HEK293 (cell line): ENCODE measurements around the gene CRTC2.

ENCODE experiments used
- CTCF ChIA-PET: fragments of 350-600 bp; formaldehyde crosslinking; extraction: SDS; loops from one replicate; lab custom pipeline; 2021; ENCODE audit warnings: antibody characterized with exemption; lab: Yijun Ruan, JAX
- POLR2A ChIA-PET: fragments of 300-600 bp; formaldehyde crosslinking; extraction: SDS; loops from one replicate; lab custom pipeline; 2020; ENCODE audit warnings: antibody characterized with exemption, inconsistent platforms; lab: Yijun Ruan, JAX
- H3K27ac ChIP-seq: fragments of 200-500 bp; sonication (Bioruptor generic); 2 replicates; pipeline ENCODE4 v1.5.1; 2014; ENCODE audit warnings: low read depth, low read length, control low read depth, inconsistent platforms; ENCODE audit errors: extremely low read depth
- H3K36me3 ChIP-seq, 2 experiments: fragments of 200-500 bp in 1 of 2; sonication (Bioruptor generic) in 1 of 2; 1 replicate in 1 of 2; 2 replicates in 1 of 2; pipeline ENCODE4 v1.5.1; 2014 to 2017; ENCODE audit warnings: inconsistent platforms in 2 of 2, low read length in 2 of 2; ENCODE audit not compliant: control insufficient read depth in 2 of 2, insufficient read depth in 1 of 2
- H3K4me1 ChIP-seq: fragments of 200-500 bp; sonication (Bioruptor generic); 2 replicates; pipeline ENCODE4 v1.5.1; 2014; ENCODE audit warnings: mild to moderate bottlenecking, low read length, inconsistent platforms; ENCODE audit not compliant: control insufficient read depth, insufficient read depth
- H3K4me3 ChIP-seq: 2 replicates; pipeline ENCODE4 v1.5.1; 2011; ENCODE audit warnings: low read depth, mild to moderate bottlenecking, control low read depth, low read length, moderate library complexity
- H3K9me3 ChIP-seq: fragments of 200-500 bp; sonication (Bioruptor generic); 2 replicates; pipeline ENCODE4 v1.5.1; 2014; ENCODE audit warnings: low read depth, low read length, inconsistent platforms; ENCODE audit not compliant: control insufficient read depth, insufficient read depth
- FEZF1 ChIP-seq: fragments of 450-650 bp; formaldehyde crosslinking; IDR thresholded peaks from 2 replicates; pipeline ENCODE4 v1.5.1; 2016; ENCODE audit warnings: missing biosample characterization, missing genetic modification characterization
- GLI4 ChIP-seq: fragments of 450-650 bp; formaldehyde crosslinking; IDR thresholded peaks from 2 replicates; pipeline ENCODE4 v1.5.1; 2016; ENCODE audit warnings: missing biosample characterization, missing genetic modification characterization
- KLF7 ChIP-seq: fragments of 450-650 bp; formaldehyde crosslinking; IDR thresholded peaks from 2 replicates; pipeline ENCODE4 v1.5.1; 2016; ENCODE audit warnings: missing biosample characterization, missing genetic modification characterization, borderline replicate concordance
- MZF1 ChIP-seq: fragments of 450-650 bp; formaldehyde crosslinking; IDR thresholded peaks from 2 replicates; pipeline ENCODE4 v1.5.1; 2017; ENCODE audit warnings: missing biosample characterization, missing genetic modification characterization, borderline replicate concordance
- PBX3 ChIP-seq: sonication (generic); formaldehyde crosslinking; IDR thresholded peaks from 2 replicates; pipeline ENCODE4 v1.8.1; 2022; ENCODE audit warnings: mild to moderate bottlenecking, moderate library complexity, missing genetic modification reagents
- REPIN1 ChIP-seq: fragments of 450-650 bp; formaldehyde crosslinking; IDR thresholded peaks from 2 replicates; pipeline ENCODE4 v1.5.1; 2017; ENCODE audit warnings: missing biosample characterization, missing genetic modification characterization, low read depth
- TRIM28 ChIP-seq: IDR thresholded peaks from 2 replicates; pipeline ENCODE4 v1.6.1; 2011; ENCODE audit warnings: low read length, control low read depth, borderline replicate concordance
- ZBTB21 ChIP-seq: fragments of 450-650 bp; formaldehyde crosslinking; IDR thresholded peaks from 2 replicates; pipeline ENCODE4 v1.5.1; 2017; ENCODE audit warnings: missing biosample characterization, missing genetic modification characterization
- ZFP69B ChIP-seq: fragments of 450-650 bp; formaldehyde crosslinking; IDR thresholded peaks from 2 replicates; pipeline ENCODE4 v1.5.1; 2016; ENCODE audit warnings: missing biosample characterization, missing genetic modification characterization
- ZNF10 ChIP-seq: fragments of 450-650 bp; formaldehyde crosslinking; IDR thresholded peaks from 2 replicates; pipeline ENCODE4 v1.5.1; 2017; ENCODE audit warnings: missing biosample characterization, missing genetic modification characterization
- ZNF174 ChIP-seq: fragments of 450-650 bp; formaldehyde crosslinking; IDR thresholded peaks from 2 replicates; pipeline ENCODE4 v1.5.0; 2017; ENCODE audit warnings: missing biosample characterization, mild to moderate bottlenecking, missing genetic modification characterization
- ZNF211 ChIP-seq: fragments of 450-650 bp; formaldehyde crosslinking; IDR thresholded peaks from 2 replicates; pipeline ENCODE4 v1.5.1; 2016; ENCODE audit warnings: low read depth, missing biosample characterization, missing genetic modification characterization
- ZNF248 ChIP-seq: fragments of 450-650 bp; formaldehyde crosslinking; IDR thresholded peaks from 2 replicates; pipeline ENCODE4 v1.5.1; 2017; ENCODE audit warnings: missing biosample characterization, missing genetic modification characterization
- ZNF37A ChIP-seq: fragments of 450-650 bp; IDR thresholded peaks from 2 replicates; pipeline ENCODE4 v1.5.1; 2018; ENCODE audit warnings: missing biosample characterization, missing genetic modification characterization
- ZNF423 ChIP-seq: fragments of 450-650 bp; formaldehyde crosslinking; IDR thresholded peaks from 2 replicates; pipeline ENCODE4 v1.5.1; 2016; ENCODE audit warnings: missing biosample characterization, missing genetic modification characterization
- ZNF48 ChIP-seq: fragments of 450-650 bp; formaldehyde crosslinking; IDR thresholded peaks from 2 replicates; pipeline ENCODE4 v1.5.1; 2016; ENCODE audit warnings: missing biosample characterization, missing genetic modification characterization
- ZNF513 ChIP-seq: fragments of 450-650 bp; IDR thresholded peaks from 2 replicates; pipeline ENCODE4 v1.5.1; 2018; ENCODE audit warnings: missing biosample characterization, missing genetic modification characterization
- ZNF585B ChIP-seq: fragments of 450-650 bp; formaldehyde crosslinking; IDR thresholded peaks from 2 replicates; pipeline ENCODE4 v1.5.1; 2016; ENCODE audit warnings: missing biosample characterization, missing genetic modification characterization
- ZNF677 ChIP-seq: fragments of 450-650 bp; IDR thresholded peaks from 2 replicates; pipeline ENCODE4 v1.5.0; 2018; ENCODE audit warnings: missing biosample characterization, mild to moderate bottlenecking, missing genetic modification characterization, moderate library complexity
- ZNF76 ChIP-seq: fragments of 450-650 bp; formaldehyde crosslinking; IDR thresholded peaks from 2 replicates; pipeline ENCODE4; 2016; ENCODE audit warnings: low read depth, missing biosample characterization, missing genetic modification characterization, borderline replicate concordance
- ZNF776 ChIP-seq: fragments of 450-650 bp; formaldehyde crosslinking; IDR thresholded peaks from 2 replicates; pipeline ENCODE4 v1.5.0; 2017; ENCODE audit warnings: missing biosample characterization, missing genetic modification characterization, borderline replicate concordance
- ZSCAN23 ChIP-seq: fragments of 450-650 bp; formaldehyde crosslinking; IDR thresholded peaks from 2 replicates; pipeline ENCODE4 v1.5.1; 2016; ENCODE audit warnings: missing biosample characterization, missing genetic modification characterization
- TF ChIP-seq, protein P1 (sequence below): fragments of 450-650 bp; formaldehyde crosslinking; IDR thresholded peaks from 2 replicates; pipeline ENCODE4 v1.5.1; 2016; ENCODE audit warnings: missing biosample characterization, missing genetic modification characterization
- TF ChIP-seq, protein P2 (sequence below): fragments of 450-650 bp; formaldehyde crosslinking; IDR thresholded peaks from 2 replicates; pipeline ENCODE4 v1.5.1; 2017; ENCODE audit warnings: missing biosample characterization, missing genetic modification characterization

The CRTC2 gene

DNA sequence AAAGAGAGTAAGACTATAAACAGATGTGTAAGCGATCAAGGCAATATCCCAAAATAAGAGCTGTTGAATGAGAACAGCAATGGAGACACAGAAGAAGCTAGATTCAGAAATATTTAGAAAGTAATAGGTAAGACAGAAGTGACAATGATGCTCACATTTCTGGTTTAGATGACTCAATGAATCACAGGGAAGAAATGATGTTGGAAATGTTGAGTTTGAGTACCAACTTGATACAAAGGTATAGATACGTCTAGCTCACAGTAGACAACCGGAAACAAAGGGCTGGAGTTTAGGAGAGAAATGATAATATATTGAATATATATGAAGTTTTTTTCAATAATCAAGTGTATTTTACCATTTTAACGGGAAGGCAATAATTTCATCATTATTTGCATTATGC is 42.1 kb downstream of the CRTC2 start:
- POLR2A ChIA-PET = interaction anchor here (0.7 to 1.1 kb wide), 2 partner anchors 10 to 34 kb away, joined by 3 to 6 read pairs; no protein-coding TSS in a partner anchor
- Histone ChIP-seq H3K4me1 (peaks cover 4% of the 10 kb centered on the region), H3K4me3 (no peak overlapping the region), H3K9me3 (no peaks in the 10 kb centered on the region), H3K36me3 (peaks cover 13 to 21% of the 10 kb centered on the region in 2 experiments; a peak in 2 of 3 replicates), H3K27ac (no peak overlapping the region)
- no peak for TF ChIP-seq FEZF1
- TF ChIP-seq ZNF513 (tag by site-specific recombination) = no peak
- TF ChIP-seq, protein P1, sequence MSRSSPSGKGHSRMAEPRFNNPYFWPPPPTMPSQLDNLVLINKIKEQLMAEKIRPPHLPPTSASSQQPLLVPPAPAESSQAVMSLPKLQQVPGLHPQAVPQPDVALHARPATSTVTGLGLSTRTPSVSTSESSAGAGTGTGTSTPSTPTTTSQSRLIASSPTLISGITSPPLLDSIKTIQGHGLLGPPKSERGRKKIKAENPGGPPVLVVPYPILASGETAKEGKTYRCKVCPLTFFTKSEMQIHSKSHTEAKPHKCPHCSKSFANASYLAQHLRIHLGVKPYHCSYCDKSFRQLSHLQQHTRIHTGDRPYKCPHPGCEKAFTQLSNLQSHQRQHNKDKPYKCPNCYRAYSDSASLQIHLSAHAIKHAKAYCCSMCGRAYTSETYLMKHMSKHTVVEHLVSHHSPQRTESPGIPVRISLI (tag by site-specific recombination) = no peak
- no peak for TF ChIP-seq ZNF211 (tag by site-specific recombination)
- CTCF ChIA-PET = interaction anchor here (1.0 kb wide), 1 partner anchor 95 kb away, joined by 5 read pairs; no protein-coding TSS in a partner anchor

DNA sequence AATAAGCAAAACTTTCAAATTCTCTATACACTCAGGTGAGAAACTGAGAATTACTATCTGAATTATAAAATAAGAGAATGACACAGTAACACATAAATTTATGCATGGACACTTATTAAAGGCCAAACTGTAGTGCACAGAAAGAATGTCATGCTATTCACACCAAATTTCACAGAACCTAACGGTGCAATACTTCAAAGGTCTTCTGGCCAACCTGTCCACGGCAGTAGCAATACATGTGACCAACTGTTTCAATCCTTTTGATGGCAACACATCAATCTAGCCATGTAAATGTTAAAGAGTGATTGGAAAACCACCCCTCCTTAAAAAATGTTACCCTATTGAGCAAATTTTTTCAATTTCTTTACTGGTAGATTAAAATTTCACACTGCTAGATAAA is 46.1 kb downstream of the CRTC2 start:
- Histone ChIP-seq H3K27ac (no peak overlapping the region), H3K9me3 (no peaks in the 10 kb centered on the region), H3K4me3 (no peak overlapping the region), H3K4me1 (no peaks in the 10 kb centered on the region), H3K36me3 (peaks cover 13 to 16% of the 10 kb centered on the region in 2 experiments; a peak in 2 of 3 replicates)
- CTCF ChIA-PET = interaction anchor here (2.4 kb wide), 1 partner anchor 74 kb away, joined by 8 read pairs; the partner anchor contains the start of gene RAB13
- POLR2A ChIA-PET = interaction anchor here (2.0 kb wide), 1 partner anchor 11 kb away, joined by 5 read pairs; the partner anchor contains the start of gene GATAD2B
- TF ChIP-seq ZNF10 (tag by site-specific recombination) (no peak), ZNF76 (tag by site-specific recombination) (no peak), ZNF248 (tag by site-specific recombination) (no peak), GLI4 (tag by site-specific recombination) (no peak), ZNF423 (tag by site-specific recombination) (no peak), TRIM28 (no peak), ZSCAN23 (tag by site-specific recombination) (no peak), ZNF776 (no peak), MZF1 (no peak), ZBTB21 (tag by site-specific recombination) (no peak), ZNF174 (tag by site-specific recombination) (no peak), ZNF37A (tag by site-specific recombination) (no peak), PBX3 (CRISPR knock-in tag) (no peak), ZNF677 (tag by site-specific recombination) (no peak), REPIN1 (tag by site-specific recombination) (no peak), ZNF585B (tag by site-specific recombination) (no peak), KLF7 (tag by site-specific recombination) (no peak), ZNF48 (no peak), ZFP69B (no peak)
- TF ChIP-seq, protein P2, sequence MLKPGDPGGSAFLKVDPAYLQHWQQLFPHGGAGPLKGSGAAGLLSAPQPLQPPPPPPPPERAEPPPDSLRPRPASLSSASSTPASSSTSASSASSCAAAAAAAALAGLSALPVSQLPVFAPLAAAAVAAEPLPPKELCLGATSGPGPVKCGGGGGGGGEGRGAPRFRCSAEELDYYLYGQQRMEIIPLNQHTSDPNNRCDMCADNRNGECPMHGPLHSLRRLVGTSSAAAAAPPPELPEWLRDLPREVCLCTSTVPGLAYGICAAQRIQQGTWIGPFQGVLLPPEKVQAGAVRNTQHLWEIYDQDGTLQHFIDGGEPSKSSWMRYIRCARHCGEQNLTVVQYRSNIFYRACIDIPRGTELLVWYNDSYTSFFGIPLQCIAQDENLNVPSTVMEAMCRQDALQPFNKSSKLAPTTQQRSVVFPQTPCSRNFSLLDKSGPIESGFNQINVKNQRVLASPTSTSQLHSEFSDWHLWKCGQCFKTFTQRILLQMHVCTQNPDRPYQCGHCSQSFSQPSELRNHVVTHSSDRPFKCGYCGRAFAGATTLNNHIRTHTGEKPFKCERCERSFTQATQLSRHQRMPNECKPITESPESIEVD (tag by site-specific recombination) = no peak
